MM.1S (cell line): Measurements from ENCODE around the gene TMEM117.

Experiments
- EZH2 ChIP-seq: fragments of 300-600 bp; sonication (generic); optimal IDR thresholded peaks from 2 replicates; pipeline ENCODE3; 2017; ENCODE audit warnings: low read depth, mild to moderate bottlenecking, antibody characterized with exemption, low read length, mixed read lengths
- EZH2phosphoT487 ChIP-seq: fragments of 300-600 bp; sonication (generic); IDR thresholded peaks from 2 replicates; pipeline ENCODE4 v1.6.1; 2018; ENCODE audit warnings: antibody characterized with exemption, low read length
- TF ChIP-seq, protein P1 (sequence below): fragments of 300-600 bp; sonication (generic); IDR thresholded peaks from 2 replicates; pipeline ENCODE4 v1.5.1; 2016; ENCODE audit warnings: antibody characterized with exemption, low read length, mixed read lengths

DNA sequence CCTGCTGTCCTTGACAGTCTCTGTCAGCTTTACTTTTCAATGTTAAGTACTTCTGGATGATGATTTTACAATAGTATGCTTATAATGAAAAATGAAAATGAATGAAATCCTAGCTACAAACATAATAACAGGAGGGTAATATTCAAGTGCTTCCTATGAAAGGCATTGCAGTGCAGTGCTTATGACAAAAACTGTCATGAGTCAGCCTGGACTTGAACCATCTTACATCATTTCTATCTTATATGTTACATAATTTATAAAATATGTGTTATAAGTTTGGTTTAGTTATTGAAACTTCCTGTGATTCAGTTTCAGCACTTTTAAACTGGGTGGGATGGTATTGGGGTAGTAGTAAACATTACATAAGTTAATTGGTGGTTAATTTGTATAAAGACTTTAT is 451.7 kb downstream of the TMEM117 start:
- TF ChIP-seq, protein P1, sequence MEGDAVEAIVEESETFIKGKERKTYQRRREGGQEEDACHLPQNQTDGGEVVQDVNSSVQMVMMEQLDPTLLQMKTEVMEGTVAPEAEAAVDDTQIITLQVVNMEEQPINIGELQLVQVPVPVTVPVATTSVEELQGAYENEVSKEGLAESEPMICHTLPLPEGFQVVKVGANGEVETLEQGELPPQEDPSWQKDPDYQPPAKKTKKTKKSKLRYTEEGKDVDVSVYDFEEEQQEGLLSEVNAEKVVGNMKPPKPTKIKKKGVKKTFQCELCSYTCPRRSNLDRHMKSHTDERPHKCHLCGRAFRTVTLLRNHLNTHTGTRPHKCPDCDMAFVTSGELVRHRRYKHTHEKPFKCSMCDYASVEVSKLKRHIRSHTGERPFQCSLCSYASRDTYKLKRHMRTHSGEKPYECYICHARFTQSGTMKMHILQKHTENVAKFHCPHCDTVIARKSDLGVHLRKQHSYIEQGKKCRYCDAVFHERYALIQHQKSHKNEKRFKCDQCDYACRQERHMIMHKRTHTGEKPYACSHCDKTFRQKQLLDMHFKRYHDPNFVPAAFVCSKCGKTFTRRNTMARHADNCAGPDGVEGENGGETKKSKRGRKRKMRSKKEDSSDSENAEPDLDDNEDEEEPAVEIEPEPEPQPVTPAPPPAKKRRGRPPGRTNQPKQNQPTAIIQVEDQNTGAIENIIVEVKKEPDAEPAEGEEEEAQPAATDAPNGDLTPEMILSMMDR, result no peak
- no peak for TF ChIP-seq EZH2phosphoT487
- no peak for TF ChIP-seq EZH2
